ENCODE data around the gene IMMP2L.

Gene IMMP2L

DNA sequence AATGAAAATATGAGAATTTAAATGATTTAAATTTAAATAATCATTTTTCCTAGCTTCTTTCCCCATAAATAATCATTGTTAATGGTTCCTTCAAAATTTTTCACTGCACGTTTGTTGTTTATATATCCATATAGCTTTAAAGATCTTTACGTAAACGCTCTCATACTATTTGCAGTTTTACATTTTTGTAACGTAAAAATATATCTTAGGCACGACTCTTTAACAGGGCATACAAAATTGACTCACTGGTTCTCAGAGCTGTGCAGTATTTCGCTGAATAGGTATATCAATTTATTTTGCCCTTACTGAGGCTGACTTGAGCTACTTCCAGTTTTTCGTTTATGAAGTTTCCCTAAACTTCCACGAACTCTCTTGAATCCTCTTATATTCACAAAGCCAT is 365.6 kb downstream of the IMMP2L start:
- no peak for DNase-seq

GRCh38 chr7:111192614-111193413 is 369.5 kb downstream of the IMMP2L start:
- DNase-seq: no peak

- DNase-seq: no peak
Observed at GRCh38 chr7:111190804-111191203, 371.5 kb downstream of the IMMP2L start.

GRCh38 chr7:111184987-111185386 is 377.3 kb downstream of the IMMP2L start:
- DNase-seq: no peak

- no peak for DNase-seq
Observed at GRCh38 chr7:111183321-111183720, 379.0 kb downstream of the IMMP2L start.

DNA sequence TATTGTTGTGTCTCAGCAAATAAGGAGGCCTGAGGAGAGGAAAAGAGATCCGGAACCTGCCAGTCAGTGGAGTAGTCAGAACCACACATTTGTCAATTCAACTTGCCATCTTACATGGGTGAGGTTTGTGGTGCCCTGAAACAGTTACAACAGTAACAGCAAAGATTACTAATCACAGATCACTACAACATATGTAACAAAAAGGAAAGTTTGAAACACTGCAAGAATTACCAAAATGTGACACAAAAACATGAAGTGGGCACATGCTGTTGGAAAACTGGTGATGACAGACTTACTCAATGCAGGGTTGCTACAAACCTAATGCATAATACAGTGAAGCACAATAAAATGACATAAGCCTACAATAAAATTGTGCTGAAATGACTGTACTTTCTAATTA is 382.0 kb downstream of the IMMP2L start:
- DNase-seq: no peak

DNA sequence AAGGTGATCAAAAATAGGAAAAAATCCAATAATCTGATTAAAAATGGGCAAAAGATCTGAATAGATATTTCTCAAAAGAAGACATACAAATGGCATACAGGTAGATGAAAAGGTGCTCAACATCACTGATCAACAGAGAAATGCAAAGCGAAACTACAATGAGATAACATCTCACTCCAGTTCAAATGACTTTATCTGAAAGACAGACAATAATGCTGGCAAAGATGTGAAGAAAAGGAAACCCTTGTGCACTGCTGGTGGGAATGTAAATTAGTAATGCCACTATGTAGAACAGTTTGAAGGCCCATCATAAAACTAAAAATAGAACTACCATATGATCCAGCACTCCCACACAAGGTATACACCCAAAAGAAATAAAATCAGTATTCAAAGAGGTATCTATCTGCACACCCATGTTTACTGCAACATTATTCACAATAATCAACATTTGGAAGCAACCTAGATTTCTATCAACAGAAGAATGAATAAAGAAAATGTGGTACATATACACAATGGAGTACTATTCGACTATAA is 386.3 kb downstream of the IMMP2L start:
- DNase-seq: no peak

DNA sequence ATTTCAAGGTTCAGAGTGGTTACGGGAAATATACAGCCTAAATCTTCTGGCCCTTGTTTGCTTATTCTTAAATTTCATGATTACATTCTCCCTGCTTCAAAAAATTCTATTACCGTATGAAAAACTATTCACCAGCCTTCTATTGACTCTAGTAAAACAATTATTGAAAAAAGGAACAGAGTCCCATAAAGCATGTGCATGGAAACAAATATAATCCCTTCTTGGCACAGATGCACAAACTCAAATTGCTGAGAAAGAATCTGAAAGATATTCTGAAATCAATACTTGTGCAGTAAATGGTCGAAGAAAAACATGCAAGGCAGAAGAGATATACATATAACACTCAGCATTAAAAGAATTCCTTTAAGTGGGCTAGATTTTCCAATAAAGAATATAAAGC is 387.8 kb downstream of the IMMP2L start:
- no peak for DNase-seq

GRCh38 chr7:111173990-111174389 is 388.3 kb downstream of the IMMP2L start:
- DNase-seq: no peak

DNA sequence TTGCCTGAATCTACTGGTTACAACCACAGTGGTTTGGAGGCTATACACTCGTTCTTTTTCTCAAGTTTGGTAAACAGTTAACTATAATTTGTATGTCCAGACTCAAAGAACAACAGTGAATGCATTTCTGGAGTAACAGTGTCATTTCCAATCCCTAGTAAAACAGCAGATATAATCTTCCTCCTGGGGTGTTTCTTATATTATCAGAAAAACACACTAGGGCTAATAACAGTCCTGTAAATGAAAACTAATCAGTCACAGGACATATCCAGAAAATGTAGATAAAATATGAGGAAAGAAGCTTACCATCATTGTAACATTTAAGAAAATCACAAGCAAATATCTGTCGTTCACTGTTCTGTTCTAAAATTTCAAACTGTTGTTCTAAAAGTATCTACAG is 388.8 kb downstream of the IMMP2L start:
- no peak for DNase-seq

DNA sequence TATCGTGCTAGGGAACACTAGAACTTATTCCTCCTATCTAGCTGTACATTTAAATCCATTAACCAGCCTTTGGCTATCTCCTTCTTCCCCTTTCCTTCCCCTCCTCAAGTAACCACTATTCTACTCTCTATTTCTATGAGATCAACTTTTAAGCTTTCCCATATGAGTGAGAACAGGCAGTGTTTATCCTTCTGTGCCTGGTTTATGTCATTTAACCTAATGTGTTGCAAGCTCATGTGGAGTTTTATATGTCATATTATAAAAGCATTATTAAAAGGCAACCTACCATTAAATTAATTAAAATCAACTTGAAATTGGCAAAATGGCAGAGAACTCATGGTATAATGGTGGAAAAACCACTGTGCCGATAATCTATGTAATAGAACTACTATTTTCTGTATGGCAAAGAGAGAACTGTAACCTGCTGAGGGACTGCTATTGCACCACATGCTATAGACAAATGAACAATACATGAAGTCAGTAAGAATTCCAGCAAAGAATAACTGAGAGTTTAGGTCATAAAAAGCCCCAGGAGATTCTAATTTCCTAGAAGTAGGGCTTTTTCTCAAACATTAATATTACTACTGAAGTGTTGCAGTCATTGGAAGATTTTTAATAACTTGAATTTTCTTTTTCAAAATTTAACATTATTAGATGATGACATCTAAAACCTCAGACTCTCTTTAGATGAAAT is 389.6 kb downstream of the IMMP2L start:
- DNase-seq: peak; percentile 7

GRCh38 chr7:111168182-111168581 is 394.1 kb downstream of the IMMP2L start:
- DNase-seq: no peak

GRCh38 chr7:111164442-111164841 is 397.9 kb downstream of the IMMP2L start:
- no peak for DNase-seq

DNA sequence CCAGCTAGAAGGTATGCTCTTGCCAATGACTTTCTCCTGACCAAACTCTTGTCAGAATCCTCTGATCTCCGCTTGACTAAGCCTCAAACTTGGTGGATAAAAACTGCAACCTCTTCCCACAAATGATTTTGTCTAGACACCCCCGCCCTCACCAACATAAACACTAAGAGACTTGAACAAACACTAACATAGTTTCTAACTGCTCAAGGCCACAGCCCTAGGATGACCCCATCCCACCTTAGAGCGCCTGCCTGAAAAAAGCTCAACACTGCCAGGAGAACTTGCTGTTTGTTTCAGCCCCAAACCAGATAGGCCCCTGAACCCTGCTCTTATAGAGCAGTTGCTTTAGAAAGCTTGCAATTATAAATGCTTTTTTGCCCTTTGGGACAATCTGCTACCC is 399.6 kb downstream of the IMMP2L start:
- no peak for DNase-seq

DNA sequence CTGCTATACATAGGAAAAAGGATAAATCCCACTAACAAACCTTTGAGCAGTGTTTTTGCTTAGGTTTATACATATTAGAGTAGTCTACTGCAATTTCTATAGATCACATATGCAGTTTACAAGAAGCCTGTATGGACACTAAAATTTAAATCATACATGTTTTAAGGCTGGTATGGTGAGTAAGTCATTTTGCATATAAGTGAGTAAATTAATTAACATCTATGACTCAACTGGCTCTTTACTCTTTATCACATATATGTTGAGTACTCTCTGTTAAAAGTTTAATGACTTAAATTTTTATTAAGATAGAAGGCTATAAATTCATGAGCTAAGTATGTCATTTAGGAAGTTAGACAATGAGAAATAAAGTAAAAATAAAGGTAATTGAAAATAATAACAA is 402.0 kb downstream of the IMMP2L start:
- no peak for DNase-seq

- DNase-seq: peak; percentile 59
Observed at GRCh38 chr7:111159426-111159825, 402.9 kb downstream of the IMMP2L start.

- no peak for DNase-seq
Observed at GRCh38 chr7:111150709-111151108, 411.6 kb downstream of the IMMP2L start.

DNA sequence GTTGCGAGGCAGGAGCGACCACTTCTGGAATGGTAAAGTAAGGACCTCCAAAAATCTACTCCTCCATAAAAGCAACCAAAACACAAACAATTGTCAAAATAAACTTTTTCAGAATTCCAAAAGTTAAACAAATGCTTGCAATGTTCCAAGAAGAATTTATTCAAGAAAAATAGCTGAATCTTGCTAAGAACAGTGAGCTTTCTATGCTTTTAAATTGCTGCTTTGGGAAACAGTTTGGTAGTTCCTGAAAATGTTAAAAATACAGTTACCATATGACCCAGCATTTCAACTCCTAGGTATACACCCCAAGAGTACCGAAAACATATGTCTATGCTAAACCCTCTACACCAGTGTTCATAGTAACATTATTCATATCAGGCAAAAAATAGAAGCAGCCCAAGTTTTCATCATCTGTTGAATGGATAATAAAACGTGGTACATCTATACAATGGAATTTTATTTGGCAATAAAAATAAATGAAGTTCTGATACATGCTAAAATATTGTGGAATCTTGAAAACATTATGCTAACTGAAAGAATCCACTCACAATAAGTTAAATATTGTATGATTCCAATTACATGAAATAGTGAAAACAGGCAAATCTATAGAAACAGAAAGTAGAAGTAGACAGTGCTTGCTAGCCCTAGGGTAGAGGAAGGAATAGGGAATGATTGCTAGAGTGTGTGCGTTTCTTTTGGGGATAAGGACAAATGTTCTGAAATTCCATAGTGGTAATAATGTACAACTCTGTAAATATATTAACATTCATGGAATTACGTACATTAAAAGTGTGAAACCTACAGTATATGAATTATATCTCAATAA is 414.4 kb downstream of the IMMP2L start:
- DNase-seq: no peak

- DNase-seq: no peak
Observed at GRCh38 chr7:111146136-111146535, 416.2 kb downstream of the IMMP2L start.

GRCh38 chr7:111145472-111145871 is 416.8 kb downstream of the IMMP2L start:
- DNase-seq: no peak

- no peak for DNase-seq
Observed at GRCh38 chr7:111140091-111140865, 422.0 kb downstream of the IMMP2L start.

- DNase-seq: no peak
Observed at GRCh38 chr7:111138586-111138985, 423.7 kb downstream of the IMMP2L start.

DNA sequence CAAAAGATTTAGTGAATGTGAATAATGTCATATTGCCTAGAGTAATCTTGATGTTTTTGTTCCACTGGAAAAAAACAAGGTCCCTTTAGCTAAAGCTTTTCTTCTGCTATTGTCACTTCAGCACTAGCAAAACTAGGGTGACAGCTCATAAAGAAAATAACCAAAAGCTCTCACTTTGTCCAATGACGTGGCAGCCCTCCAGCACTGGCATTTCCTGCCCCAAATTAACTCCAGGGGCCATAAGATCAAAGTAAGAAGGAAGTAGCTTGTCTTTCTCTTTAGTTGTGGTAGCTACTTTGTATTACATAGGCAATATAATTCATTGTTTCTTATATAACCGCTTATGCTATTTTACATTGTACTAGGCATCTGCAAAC is 424.1 kb downstream of the IMMP2L start:
- peak; percentile 85 for DNase-seq

Measured in EL (cell line).